Karpas-422 (cell line): ENCODE results near the gene IL1B. TPM values are rescaled to one million over a fixed set of nuclear protein-coding genes. Genes with fewer than 3 reads are reported as not detected.
"Not testable (repeated sequence)": the region's sequence is repeated elsewhere in the genome, so short reads cannot be mapped to it uniquely, and the experiment has no call there.

Source experiments
- DNase-seq: peaks from one replicate; pipeline ENCODE4 v3.0.0-alpha.2; 2015
- H2AFZ ChIP-seq: fragments of 200-600 bp; sonication (generic); 2 replicates; pipeline ENCODE4 v1.6.1; 2014; ENCODE audit warnings: antibody characterized with exemption, low read length, mixed read lengths
- H3K27ac ChIP-seq: fragments of 200-600 bp; sonication (generic); 2 replicates; pipeline ENCODE4 v1.5.1; 2014; ENCODE audit warnings: mild to moderate bottlenecking, low read length, moderate library complexity
- H3K27me3 ChIP-seq: fragments of 200-600 bp; sonication (generic); 2 replicates; pipeline ENCODE4 v1.6.1; 2014; ENCODE audit warnings: low read length, mixed read lengths
- H3K36me3 ChIP-seq: fragments of 200-600 bp; sonication (generic); 2 replicates; pipeline ENCODE4 v1.6.1; 2014; ENCODE audit warnings: low read length, mixed read lengths; ENCODE audit not compliant: insufficient read depth
- H3K4me1 ChIP-seq: fragments of 200-600 bp; sonication (generic); 2 replicates; pipeline ENCODE4 v1.6.1; 2014; ENCODE audit warnings: mild to moderate bottlenecking, low read length, mixed read lengths
- H3K4me2 ChIP-seq: fragments of 200-600 bp; sonication (generic); 2 replicates; pipeline ENCODE4 v1.6.1; 2014; ENCODE audit warnings: low read length, low read depth, mild to moderate bottlenecking; ENCODE audit not compliant: poor library complexity, severe bottlenecking
- H3K4me3 ChIP-seq: fragments of 200-600 bp; sonication (generic); 2 replicates; pipeline ENCODE4 v1.5.1; 2014; ENCODE audit warnings: mild to moderate bottlenecking, antibody characterized with exemption, low read length, mixed read lengths
- H3K79me2 ChIP-seq: fragments of 200-600 bp; sonication (generic); 2 replicates; pipeline ENCODE4 v1.6.1; 2014; ENCODE audit warnings: mild to moderate bottlenecking, low read length, mixed read lengths
- H3K9ac ChIP-seq: fragments of 200-600 bp; sonication (generic); 2 replicates; pipeline ENCODE4 v1.6.0; 2014; ENCODE audit warnings: low read length
- H3K9me2 ChIP-seq: fragments of 200-600 bp; sonication (generic), shearing (Covaris generic); replicated peaks from 2 replicates; pipeline ENCODE4 v1.6.0; 2014; ENCODE audit warnings: mild to moderate bottlenecking, low read length, moderate library complexity; ENCODE audit not compliant: insufficient read depth
- H3K9me3 ChIP-seq: fragments of 300-700, 200-600 bp; sonication (generic); 2 replicates; pipeline ENCODE4 v1.6.1; 2014; ENCODE audit warnings: low read length, mixed read lengths
- H4K20me1 ChIP-seq: fragments of 200-600 bp; sonication (generic); 2 replicates; pipeline ENCODE4 v1.6.1; 2014; ENCODE audit warnings: mild to moderate bottlenecking, antibody characterized with exemption, low read length, low read depth; ENCODE audit not compliant: insufficient read depth
- total RNA-seq: library from RNA; depleted of rRNA; stranded (reverse); fragments of >200 nt; shearing (Covaris generic); gene quantifications from 2 replicates; pipeline ENCODE4 v1.2.3, GENCODE V29; 2014; ENCODE audit warnings: low replicate concordance

The IL1B gene
- total RNA-seq, 1 experiment from 2014 or later, result not detected

- H3K27ac ChIP-seq, result no peak overlapping the region
- H3K4me2 ChIP-seq, result no peak overlapping the region
- no peaks in the 10 kb centered on the region for H3K9me2 ChIP-seq
- H3K9me3 ChIP-seq, result no peaks in the 10 kb centered on the region
- peak; percentile 17 for DNase-seq
- H3K4me3 ChIP-seq, result no peak overlapping the region
- no peaks in the 10 kb centered on the region for H3K4me1 ChIP-seq
- H2AFZ ChIP-seq, result no peak overlapping the region
- H3K79me2 ChIP-seq, result no peaks in the 10 kb centered on the region
- H4K20me1 ChIP-seq, result no peaks in the 10 kb centered on the region
- no peaks in the 10 kb centered on the region for H3K27me3 ChIP-seq
- H3K9ac ChIP-seq, result no peak overlapping the region
- H3K36me3 ChIP-seq, result no peaks in the 10 kb centered on the region
Observed at GRCh38 chr2:112833976-112834375, 2.6 kb downstream of the IL1B start.

GRCh38 chr2:112833639-112833931 lies 3.0 kb downstream of the IL1B start:
- not testable (repeated sequence) for H3K79me2 ChIP-seq, H3K36me3 ChIP-seq, H2AFZ ChIP-seq, H3K4me2 ChIP-seq, H3K9ac ChIP-seq, H3K27ac ChIP-seq, H3K27me3 ChIP-seq, H3K4me1 ChIP-seq, H3K9me2 ChIP-seq, H4K20me1 ChIP-seq, H3K4me3 ChIP-seq, H3K9me3 ChIP-seq, DNase-seq

- Histone ChIP-seq H3K9me2 (no peaks in the 10 kb centered on the region), H3K4me2 (no peak overlapping the region), H3K4me1 (no peaks in the 10 kb centered on the region)
Observed at GRCh38 chr2:112832841-112833638, 3.5 kb downstream of the IL1B start.

GRCh38 chr2:112831946-112832840 lies 4.4 kb downstream of the IL1B start:
- no peaks in the 10 kb centered on the region for H3K36me3 ChIP-seq
- H3K9me2 ChIP-seq, result no peaks in the 10 kb centered on the region
- no peak for DNase-seq
- no peaks in the 10 kb centered on the region for H4K20me1 ChIP-seq
- H3K9me3 ChIP-seq, result no peaks in the 10 kb centered on the region
- no peak overlapping the region for H3K27ac ChIP-seq
- no peaks in the 10 kb centered on the region for H3K79me2 ChIP-seq
- H2AFZ ChIP-seq, result no peak overlapping the region
- H3K9ac ChIP-seq, result no peak overlapping the region
- H3K27me3 ChIP-seq, result no peaks in the 10 kb centered on the region
- H3K4me3 ChIP-seq, result no peak overlapping the region
- no peak overlapping the region for H3K4me2 ChIP-seq
- no peaks in the 10 kb centered on the region for H3K4me1 ChIP-seq

More at GRCh38 chr2:112832841-112833638, 3.5 kb downstream of the IL1B start:
- H3K36me3 ChIP-seq, result no peaks in the 10 kb centered on the region
- no peaks in the 10 kb centered on the region for H3K27me3 ChIP-seq
- no peaks in the 10 kb centered on the region for H4K20me1 ChIP-seq
- DNase-seq, result no peak
- no peaks in the 10 kb centered on the region for H3K79me2 ChIP-seq
- no peaks in the 10 kb centered on the region for H3K9me3 ChIP-seq
- H2AFZ ChIP-seq, result no peak overlapping the region
- no peak overlapping the region for H3K9ac ChIP-seq
- no peak overlapping the region for H3K27ac ChIP-seq
- H3K4me3 ChIP-seq, result no peak overlapping the region

- Histone ChIP-seq H2AFZ (no peak overlapping the region), H3K4me2 (no peak overlapping the region)
Observed at GRCh38 chr2:112831513-112831845, 5.1 kb downstream of the IL1B start.

GRCh38 chr2:112830682-112831512 lies 5.7 kb downstream of the IL1B start:
- Histone ChIP-seq H3K4me1 (no peaks in the 10 kb centered on the region), H3K9ac (no peak overlapping the region), H3K27me3 (no peaks in the 10 kb centered on the region), H3K36me3 (no peaks in the 10 kb centered on the region), H3K27ac (no peak overlapping the region), H3K4me3 (no peak overlapping the region), H3K4me2 (no peak overlapping the region), H4K20me1 (no peaks in the 10 kb centered on the region), H3K79me2 (no peaks in the 10 kb centered on the region), H3K9me3 (no peaks in the 10 kb centered on the region), H2AFZ (no peak overlapping the region), H3K9me2 (no peaks in the 10 kb centered on the region)
- DNase-seq, result no peak

More at GRCh38 chr2:112831513-112831845, 5.1 kb downstream of the IL1B start:
- no peaks in the 10 kb centered on the region for H3K36me3 ChIP-seq
- DNase-seq, result no peak
- H3K27ac ChIP-seq, result no peak overlapping the region
- H3K27me3 ChIP-seq, result no peaks in the 10 kb centered on the region
- no peaks in the 10 kb centered on the region for H3K4me1 ChIP-seq
- no peak overlapping the region for H3K4me3 ChIP-seq
- no peaks in the 10 kb centered on the region for H3K9me2 ChIP-seq
- H3K79me2 ChIP-seq, result no peaks in the 10 kb centered on the region
- no peak overlapping the region for H3K9ac ChIP-seq
- H3K9me3 ChIP-seq, result no peaks in the 10 kb centered on the region
- H4K20me1 ChIP-seq, result no peaks in the 10 kb centered on the region

- no peak overlapping the region for H3K27ac ChIP-seq
- no peaks in the 10 kb centered on the region for H3K27me3 ChIP-seq
- no peak overlapping the region for H2AFZ ChIP-seq
- H4K20me1 ChIP-seq, result no peaks in the 10 kb centered on the region
- DNase-seq, result no peak
- H3K9ac ChIP-seq, result no peak overlapping the region
- H3K79me2 ChIP-seq, result no peaks in the 10 kb centered on the region
- H3K9me2 ChIP-seq, result no peaks in the 10 kb centered on the region
- no peak overlapping the region for H3K4me2 ChIP-seq
- no peaks in the 10 kb centered on the region for H3K9me3 ChIP-seq
- no peaks in the 10 kb centered on the region for H3K36me3 ChIP-seq
- H3K4me3 ChIP-seq, result no peak overlapping the region
- H3K4me1 ChIP-seq, result no peaks in the 10 kb centered on the region
Observed at GRCh38 chr2:112829961-112830681, 6.5 kb downstream of the IL1B start.
